NCI-H748 (cell line): ENCODE data around the gene GTF2I.
"Not testable (repeated sequence)": the region's sequence is repeated elsewhere in the genome, so short reads cannot be mapped to it uniquely, and the experiment has no call there.

Experiments
- DNase-seq: peaks from one replicate; lab custom pipeline; 2025; ENCODE audit not compliant: unreplicated experiment; lab: John Stamatoyannopoulos, UW

The GTF2I gene

GRCh38 chr7:74657692-74658177, at the start of gene GTF2I:
TSS of gene GTF2I (plus strand) at chr7:74657718. CDS start at chr7:74689129, 31,411 bp downstream.
- peak; percentile 77 for DNase-seq

- DNase-seq: peak; percentile 15
These were observed 45.3 kb upstream of the GTF2I start for GRCh38 chr7:74612015-74612829.

DNA sequence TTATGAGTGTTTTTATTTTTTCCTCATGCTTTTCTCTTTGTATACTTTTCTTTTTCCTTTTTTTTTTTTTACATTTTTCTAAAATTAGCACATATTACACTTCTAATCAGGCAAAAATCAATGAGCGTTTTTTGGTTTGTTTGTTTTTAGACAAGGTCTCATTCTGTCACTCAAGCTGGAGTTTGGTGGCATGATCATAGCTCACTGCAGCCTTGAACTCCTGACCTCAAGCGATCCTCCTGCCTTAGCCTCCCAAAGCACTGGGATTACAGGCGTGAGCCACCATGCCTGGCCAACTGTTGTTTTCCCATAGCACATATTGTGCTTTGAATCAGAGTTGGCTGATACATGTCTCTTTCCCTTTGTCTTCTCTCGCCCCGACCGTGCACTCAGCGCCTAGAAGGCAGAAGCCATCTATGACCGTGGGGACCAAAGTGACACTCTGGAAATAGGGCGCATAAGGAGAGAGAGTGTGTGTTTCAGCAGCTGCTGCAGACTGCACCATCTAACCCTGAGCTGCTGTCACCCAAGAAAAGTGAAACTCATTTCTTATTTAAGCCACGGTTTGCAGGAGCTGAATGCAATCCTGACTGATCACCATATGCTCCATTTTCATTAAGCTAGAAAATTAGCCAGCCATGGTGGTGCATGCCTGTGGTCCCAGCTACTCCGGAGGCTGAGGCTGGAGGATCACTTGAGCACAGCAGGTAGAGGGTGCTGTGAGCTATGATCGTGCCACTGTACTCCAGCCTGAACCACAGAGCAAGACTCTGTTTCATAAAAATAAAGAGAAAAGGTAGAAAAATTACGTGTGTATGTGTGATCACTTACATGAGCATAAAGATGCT, 41.4 kb upstream of the GTF2I start:
- DNase-seq: no peak

DNA sequence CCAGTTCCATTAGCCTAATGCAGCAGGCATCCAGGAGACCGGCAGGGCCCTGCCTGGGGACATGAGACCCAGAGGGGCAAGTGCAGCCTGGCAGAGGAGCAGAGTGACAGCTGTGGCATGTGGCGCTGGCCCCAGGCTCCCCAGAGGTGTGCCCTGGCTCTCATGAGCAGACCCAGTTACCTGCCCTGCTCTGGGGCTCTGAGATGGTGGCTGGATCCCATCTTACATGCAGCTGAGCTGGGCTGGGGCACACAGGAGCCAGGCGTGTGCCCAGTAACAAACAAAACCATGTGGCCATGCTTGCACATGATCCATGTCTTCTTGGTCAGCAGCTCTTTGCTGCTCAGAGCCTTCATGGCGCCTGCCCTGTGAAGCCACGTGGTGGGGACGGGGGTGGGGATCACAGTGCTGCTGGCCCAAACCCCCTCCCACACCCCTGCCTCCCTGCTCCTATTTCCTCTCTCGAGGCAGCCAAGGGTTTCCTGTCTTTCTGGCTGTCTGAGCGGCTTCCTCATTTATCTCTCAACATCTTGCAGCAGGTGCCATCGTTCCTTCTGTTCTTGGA, 40.3 kb upstream of the GTF2I start:
- no peak for DNase-seq

DNA sequence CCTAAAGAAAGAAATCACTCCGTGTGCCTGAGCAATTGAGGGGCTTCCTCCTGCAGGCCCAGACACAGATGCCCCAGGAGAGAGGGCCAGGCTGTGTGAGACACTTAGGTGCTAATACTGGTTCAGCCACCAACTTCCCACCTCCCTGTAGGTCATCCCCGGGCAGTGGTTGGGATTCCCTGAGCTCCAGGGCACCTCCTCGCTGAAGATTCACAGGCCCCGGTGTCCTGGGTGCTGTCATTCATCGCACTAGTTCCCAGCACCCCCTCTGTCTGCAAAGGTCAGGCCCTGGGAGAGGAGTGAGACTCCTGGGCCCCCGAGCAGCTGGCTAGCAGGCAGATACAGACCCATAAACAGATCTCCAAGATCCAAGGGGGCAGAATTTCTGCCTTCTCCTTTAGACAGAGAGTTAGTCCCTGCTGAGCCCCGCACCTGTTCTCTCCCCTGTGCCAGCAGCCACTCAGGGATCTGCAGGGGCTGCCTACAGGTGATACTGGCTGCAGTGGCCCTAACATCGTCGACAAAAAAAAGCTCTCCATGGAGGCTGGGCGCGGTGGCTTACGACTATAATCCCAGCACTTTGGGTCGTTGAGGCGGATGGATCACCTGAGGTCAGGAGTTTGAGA, 38.2 kb upstream of the GTF2I start:
- DNase-seq: no peak

DNA sequence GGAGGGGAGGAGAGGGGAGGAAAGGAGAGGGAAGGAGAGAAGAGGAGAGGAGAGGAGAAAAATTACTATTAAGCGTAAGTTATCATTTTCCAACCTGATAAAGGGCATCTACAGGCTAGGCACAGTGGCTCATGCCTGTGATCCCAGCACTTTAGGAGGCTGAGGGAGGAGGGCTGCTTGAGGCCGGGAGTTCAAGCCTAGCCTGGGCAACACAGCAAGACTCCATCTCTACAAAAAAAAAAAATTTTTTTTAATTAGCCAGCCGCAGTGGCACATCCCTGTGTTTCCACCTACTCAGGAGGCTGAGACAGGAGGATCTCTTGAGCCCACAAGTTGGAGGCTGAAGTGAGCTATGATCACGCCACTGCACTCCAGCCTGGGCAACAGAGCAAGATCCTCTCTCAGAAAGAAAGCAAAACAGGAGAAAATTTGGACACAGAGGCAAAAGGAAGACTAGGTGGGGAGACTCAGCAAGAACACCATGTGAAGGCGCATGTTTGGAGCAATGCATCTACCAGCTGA, 35.2 kb upstream of the GTF2I start:
- no peak for DNase-seq

DNA sequence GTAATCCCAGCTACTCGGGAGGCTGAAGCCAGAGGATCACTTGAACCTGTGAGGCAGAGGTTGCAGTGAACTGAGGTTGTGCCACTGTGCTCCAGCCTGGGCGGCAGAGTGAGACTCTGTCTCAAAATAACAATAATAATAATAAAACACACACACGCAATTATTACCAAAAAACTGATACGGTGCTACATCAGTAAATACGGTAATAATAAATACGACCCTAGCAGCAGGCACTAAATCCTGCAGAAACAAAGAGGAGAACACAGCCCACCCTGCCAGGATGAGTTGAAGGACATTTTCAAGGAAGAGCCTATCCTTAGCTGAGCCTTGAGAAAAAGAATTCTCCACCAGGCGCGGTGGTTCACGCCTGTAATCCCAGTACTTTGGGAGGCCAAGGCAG, 34.4 kb upstream of the GTF2I start:
- no peak for DNase-seq

DNA sequence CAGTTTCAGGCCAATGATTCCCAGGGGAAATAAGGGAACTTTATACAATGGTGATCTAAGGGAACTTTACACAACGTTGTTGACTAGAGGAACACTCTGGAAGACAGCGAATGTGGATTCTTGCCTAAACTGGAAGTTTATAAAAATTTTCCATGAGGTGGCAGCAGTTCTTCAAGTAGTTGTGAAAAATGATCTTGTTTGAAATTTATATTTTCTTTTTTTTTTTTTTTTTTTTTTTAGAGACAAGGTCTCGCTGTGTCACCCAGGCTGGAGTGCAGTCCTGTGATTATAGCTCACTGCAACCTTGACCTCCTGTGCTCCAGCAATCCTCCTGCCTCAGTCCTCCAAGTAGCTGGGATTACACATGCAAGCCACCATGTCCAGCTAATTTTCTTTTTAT, 32.1 kb upstream of the GTF2I start:
- DNase-seq: no peak

DNA sequence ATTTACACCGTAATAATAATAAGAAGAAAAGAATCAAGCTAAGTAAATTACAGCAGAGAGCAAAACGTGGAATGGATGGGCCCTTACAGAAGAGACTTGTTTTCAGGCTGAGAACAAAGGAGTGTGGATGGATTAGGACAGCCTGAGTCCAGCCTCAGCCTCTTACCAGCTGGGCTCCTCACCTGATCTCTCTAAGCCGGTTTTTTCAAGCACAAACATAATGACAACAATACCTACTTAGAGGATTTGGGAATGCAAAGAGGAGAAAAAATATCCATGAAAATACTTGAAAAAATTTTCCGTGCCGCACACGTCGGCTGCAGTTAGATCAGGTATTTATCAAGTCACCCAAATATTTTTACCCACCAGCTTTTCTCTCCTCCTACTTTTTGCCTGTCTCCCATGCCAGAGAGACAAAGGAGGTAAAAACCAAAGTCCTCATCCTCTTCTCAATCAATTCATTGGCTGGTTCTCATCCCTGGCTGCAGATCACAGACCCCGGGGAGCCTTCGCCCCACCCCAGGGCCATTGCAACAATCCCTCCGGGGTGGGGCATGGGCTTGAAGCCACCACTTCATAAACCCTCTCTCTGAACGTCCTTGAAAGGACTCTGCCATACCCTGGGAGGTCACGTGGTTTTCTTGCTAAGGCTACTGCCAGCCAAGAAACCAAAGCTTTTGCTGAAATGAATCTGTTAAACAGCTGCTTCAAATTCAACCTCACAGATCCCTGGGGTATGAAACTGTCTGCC, 29.7 kb upstream of the GTF2I start:
- DNase-seq: no peak

- DNase-seq: no peak
These were observed 25.0 kb upstream of the GTF2I start for GRCh38 chr7:74632505-74632904.

GRCh38 chr7:74633451-74633921, 24.0 kb upstream of the GTF2I start:
- DNase-seq: no peak

GRCh38 chr7:74637745-74638144, 19.8 kb upstream of the GTF2I start:
- no peak for DNase-seq

- not testable (repeated sequence) for DNase-seq
These were observed 7.5 kb upstream of the GTF2I start for GRCh38 chr7:74650055-74650454.

DNA sequence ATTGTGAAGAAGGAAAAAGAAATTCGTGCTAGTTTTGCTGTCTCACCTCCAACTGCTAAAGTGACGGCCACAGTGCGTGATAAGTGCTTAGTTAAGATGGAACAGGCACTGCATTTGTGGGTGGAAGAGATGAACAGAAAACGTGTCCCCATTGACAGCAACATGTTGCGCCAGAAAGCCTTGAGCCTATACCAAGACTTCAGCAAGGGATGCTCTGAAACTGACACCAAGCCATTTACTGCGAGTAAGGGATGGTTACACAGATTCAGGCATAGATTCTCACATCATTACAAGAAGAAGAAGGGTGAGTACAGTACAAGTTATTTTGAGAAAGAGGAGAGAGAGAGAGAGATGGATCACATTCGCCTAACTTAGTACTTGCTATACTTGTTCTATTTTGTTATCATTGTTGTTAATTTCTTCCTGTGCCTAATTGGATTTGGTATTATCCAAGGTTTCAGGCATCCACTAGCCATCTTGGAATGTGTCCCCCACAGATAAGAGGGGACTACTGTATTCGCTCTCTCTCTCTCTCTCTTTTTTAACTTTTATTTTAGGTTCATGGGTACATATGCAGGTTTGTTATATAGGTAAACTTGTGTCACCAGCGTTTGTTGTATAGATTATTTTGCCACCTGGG, 6.9 kb upstream of the GTF2I start:
- DNase-seq: not testable (repeated sequence)

DNA sequence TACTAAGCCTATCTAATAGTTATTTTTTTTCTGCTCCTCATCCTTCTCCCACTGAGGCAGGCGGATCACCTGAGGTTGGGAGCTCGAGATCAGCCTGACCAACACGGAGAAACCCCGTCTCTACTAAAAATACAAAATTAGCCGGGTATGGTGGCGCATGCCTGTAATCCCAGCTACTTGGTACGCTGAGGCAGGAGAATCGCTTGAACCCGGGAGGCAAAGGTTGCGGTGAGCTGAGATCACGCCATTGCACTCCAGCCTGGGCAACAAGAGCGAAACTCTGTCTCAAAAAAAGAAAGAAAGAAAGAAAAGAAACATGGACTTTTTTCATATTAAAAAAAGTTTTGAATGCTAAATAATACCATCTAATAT, 6.4 kb upstream of the GTF2I start:
- not testable (repeated sequence) for DNase-seq

GRCh38 chr7:74653686-74654181, 3.8 kb upstream of the GTF2I start:
- DNase-seq: no peak

DNA sequence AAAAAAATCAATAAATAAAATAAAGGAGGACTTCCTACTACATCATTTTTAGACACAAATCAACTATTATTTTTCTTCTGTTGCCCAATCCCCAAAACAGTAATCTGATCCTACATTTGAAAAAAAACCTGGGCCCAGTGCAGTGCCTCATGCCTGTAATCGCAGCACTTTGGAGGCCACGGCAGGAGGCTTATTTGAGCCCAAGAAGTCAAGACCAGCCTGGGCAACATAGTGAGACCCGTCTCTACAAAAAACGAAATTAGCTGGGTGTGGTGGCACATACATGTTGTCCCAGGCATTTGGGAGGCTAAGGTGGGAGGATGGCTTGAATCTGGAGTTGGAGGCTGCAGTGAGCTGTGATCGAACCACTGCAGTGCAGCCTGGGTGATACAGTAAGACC, 2.7 kb upstream of the GTF2I start:
- no peak for DNase-seq

- no peak for DNase-seq
These were observed 2.2 kb upstream of the GTF2I start for GRCh38 chr7:74655324-74655723.

DNA sequence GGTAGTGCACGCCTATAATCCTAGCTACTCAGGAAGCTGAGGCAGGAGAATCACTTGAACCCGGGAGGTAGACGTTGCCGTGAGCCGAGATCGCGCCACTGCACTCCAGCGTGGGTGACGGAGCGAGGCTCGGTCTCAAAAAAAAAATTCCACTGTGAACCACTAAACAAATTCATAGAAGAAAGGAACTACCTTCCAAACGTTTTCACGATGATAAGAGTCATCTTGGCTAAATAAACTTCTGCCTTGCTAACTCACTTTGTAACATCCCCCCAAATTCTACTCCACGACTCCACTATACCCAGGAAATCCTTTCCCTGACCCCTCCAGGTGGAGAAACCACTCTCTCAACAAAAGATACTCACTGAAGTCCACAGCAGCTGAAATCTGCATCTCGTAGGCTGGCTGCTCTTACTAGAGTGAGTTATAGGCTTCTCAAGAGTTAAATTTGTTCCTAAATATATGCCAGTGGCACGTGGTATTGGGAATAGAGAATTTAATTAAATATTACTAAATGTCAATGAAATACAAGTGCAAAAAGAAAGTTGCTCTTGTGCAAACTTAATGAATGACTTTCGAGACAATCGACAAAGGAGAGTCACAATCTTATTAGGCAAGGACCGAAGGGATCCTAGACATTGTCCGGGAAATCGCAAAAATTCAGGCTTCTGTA, 1.6 kb upstream of the GTF2I start:
- peak; percentile 32 for DNase-seq
